Occipital lobe (tissue), 2 donors: ENCODE results near the gene POC1A. TPM values are rescaled to one million over a fixed set of nuclear protein-coding genes. Genes with fewer than 3 reads are reported as not detected.

Experiments used
- DNase-seq: peaks from one replicate; lab custom pipeline; 2025; lab: John Stamatoyannopoulos, UW
- total RNA-seq: library from RNA; depleted of rRNA; stranded (reverse); fragments of >200 nt; gene quantifications from one replicate; pipeline ENCODE4 v1.2.3, GENCODE V29; 2014

The POC1A gene
- total RNA-seq, 1 donor from 2014 or later = 3.1 TPM

DNA sequence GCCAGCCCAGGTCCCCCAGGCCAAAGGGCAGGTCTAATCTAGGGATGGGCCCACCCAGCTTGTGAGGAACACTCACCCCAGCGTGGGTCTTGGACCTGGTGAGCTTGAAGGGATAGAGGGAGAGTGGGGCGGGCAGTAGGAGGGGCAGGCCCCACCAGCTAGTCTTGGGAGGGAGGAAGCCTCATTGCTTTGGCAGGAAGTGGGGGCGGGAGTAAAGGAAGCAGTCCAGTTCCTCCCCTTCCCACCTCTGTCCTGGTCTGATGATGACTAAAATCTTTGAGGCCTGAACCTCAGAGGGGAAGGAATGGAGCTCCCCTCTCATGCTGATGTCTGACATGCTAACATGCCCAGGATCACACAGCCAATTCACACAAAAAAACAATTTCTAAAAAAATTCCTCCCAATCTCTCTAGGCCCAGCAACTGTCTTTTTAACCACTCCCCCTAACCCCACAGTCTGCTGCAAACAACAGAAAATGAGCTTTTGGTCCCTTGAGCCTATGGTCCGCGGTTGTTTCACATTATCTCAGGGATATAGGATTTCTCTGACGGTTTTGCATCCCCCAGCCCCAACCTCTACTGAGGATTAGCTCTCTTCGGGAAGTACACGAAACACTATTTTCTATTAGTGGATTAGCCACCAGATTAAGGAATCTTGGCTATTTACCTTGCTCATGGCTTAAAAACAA lies 67.1 kb downstream of the POC1A start:
- DNase-seq = no peak

- no peak for DNase-seq
Measured at GRCh38 chr3:52086461-52086860, 67.8 kb downstream of the POC1A start.

- no peak for DNase-seq
Measured at GRCh38 chr3:52085681-52086282, 68.4 kb downstream of the POC1A start.

DNA sequence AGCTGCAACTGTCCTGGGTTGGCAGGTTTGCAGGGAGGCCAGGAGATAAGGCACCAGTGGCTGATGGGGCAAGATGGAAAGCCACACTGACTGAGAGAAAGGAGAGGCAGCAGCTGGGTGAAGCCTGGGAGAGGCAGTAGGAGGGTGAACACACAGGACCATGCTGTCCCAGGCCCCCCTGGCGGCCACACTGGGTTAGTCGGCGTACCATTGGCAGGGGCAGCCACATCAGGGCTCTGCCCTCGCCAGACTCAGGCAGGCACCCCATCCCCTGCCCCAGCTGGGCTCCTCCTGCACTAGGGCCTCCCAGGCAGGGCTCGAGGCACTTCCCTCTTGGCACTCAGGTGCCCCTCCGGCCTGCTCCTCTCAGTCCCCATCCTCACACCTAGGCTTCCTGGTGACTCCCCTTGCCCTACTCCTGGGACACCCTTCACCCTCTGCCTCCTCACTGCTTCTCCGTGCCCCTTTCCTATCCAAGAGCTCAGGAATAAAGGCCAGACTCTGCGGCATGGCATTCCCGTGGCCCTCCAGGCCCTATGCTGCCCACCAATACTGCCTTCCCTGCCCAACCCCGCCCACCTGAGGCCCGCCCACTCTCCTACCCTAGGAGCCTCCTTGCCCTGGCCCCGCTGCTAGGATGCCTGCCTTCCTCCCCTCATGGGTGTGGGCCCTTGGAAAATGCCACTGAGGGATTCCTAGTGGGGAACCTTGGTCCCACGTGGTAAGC lies 69.1 kb downstream of the POC1A start:
- DNase-seq = no peak

DNA sequence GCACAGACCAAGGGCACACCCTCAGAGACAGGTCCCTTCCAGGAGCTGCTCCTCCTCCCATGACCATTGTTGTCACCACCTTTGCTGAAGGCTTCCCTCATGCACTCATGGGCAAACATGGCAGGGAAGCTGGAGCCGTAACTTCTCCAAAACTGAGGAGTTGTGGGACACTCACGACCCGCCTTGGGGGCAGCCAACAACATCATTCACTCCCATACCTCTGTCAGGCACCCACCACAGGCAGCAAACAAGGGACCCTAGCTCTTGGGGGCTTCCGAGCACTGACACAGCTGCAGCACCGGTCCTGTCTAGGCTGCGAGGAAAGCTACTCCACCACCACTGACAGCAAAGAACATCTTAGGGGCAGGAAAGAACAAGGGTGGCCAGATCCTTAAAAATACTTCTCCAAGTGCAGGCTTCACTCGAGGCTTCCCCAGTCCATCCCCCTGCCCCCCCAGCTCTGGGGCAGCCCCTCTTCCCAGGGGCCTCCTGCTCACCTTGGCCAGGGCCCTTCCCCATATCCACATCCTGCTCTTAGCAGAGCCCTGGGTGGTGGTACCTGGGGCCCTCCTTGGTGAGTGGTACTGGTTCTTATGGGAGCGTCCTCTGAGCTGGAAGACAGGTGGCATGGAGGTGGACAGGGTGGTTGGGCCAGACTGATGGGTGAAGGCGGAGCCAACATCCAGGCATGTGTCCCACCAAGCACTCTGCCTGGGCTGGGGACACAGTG lies 69.8 kb downstream of the POC1A start:
- no peak for DNase-seq

GRCh38 chr3:52083556-52084087 lies 70.6 kb downstream of the POC1A start:
- no peak for DNase-seq

- DNase-seq = no peak
Measured at GRCh38 chr3:52082951-52083350, 71.3 kb downstream of the POC1A start.

DNA sequence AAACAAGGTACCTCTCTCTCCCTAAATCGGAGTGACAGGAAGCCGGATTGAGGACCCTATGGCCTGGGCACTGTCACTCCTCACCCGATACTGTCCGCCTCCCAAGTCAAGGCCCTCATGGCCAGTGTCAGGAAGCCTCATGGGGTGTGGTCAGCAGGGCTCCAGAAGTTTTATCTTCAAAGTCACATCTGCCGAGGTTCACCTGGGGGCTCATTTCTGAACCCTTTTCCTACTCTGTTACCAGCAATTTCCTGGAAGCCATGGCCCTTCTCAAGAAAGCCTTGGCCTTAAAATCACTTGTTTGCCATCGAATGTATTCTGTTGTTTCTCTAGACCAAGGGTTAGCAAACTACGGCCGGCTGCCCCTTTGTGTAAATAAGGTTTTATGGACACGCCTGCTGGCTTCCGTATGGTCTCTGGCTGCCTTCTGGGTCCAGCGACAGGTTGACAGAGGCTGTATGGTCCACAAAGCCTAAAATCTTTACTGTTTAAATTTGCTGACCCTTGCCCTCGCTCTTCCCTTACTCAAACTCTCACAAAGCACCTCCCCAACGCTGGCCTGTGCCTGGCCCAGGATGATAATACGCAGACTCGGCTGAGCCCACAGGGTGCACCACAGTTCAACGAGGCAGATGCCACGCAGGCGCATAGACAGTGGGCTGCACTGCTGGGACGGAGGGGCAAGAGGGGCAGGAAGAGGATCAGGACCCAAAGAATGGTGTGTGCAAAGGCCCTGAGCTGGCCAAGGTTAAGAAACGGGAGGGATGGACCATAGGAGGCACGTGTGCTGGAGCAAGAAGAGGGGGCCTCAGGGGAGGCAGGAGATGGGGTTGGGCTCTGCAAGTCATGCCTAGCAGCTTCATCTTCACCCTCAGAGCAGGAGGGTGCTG lies 73.1 kb downstream of the POC1A start:
- no peak for DNase-seq

- DNase-seq = no peak
Measured at GRCh38 chr3:52079958-52080357, 74.3 kb downstream of the POC1A start.

GRCh38 chr3:52078781-52079560 lies 75.3 kb downstream of the POC1A start:
- DNase-seq = no peak

GRCh38 chr3:52077925-52078324 lies 76.3 kb downstream of the POC1A start:
- DNase-seq = no peak

GRCh38 chr3:52076896-52077780 lies 77.1 kb downstream of the POC1A start:
- DNase-seq = no peak

DNA sequence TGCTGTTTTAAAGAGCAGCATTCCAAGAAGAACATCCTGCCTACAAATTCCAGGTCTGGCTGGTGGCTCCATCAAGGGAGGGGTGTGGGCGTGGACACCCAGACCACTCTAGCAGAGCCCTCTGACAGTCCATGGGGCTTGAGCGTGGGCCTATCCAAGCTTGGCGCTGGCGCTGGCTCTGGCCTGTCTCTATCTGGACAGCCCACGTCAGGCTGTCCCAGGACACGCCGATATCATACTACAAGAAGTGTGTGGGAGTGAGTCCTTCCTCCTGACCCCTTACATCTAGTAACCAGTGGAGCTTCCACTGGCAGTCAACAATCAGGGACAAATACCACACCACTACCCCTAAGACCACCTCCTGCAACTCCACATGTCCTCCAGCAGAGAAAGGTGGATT lies 80.7 kb downstream of the POC1A start:
- DNase-seq = no peak

DNA sequence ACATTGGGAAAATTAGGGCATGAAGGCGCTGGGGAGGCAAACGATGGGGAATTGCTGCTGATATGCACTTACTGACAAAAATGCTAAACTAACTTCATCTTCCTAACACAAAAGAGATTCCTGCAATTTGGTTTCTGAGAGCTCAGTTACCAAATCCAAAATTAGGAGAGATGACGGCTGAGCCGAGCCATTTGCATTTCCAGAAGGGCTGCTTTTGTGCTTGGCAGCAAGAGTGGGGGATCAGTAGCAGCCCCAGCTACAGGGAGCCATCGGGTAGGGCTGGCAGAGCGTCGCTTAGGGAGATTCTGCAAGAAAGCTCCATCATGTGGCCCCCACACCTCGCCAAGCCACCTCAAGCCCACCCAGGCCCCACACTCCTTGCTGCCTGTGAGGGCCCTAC lies 81.8 kb downstream of the POC1A start:
- DNase-seq = no peak

DNA sequence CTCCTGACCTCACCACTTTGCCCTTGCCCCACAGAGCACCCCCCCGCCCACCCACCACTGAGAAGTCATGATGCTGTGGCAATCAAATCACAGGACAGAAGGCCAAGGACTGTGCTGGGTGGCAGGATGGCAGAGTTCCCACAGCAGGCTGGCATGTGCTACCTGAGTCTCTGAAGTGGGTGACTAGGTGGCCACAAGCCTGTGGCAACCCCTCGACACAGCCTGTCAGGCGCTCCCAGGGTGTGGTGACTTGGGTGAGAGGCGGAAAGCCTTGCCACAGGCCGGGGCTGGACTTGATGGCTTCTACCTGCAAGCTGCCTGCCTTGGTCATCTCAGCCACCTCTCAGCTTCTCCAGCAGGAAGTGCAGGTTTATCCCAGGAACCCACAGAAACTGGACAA lies 82.2 kb downstream of the POC1A start:
- no peak for DNase-seq

GRCh38 chr3:52070724-52071621 lies 83.2 kb downstream of the POC1A start:
- no peak for DNase-seq

GRCh38 chr3:52069855-52070254 lies 84.4 kb downstream of the POC1A start:
- DNase-seq = no peak

DNA sequence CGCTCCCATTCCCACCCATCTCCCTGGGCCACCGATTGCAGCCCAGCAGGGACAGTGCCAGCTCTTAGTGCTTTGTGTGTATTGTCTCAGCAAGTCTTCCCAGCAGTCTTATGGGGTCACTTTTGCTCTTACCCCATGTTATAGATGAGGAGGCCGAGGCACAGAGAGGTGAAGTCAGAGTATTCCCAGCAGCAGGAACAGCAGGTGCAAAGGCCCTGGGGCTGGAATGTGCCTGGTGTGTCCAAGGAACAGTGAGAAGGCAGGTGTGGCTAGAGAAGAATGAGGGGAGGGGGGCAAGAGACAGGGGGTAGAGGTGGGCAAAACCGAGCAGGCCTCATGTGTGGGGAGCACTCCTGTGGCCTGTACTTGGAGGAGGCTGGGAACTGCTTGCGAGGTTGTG lies 85.1 kb downstream of the POC1A start:
- no peak for DNase-seq
